ENCODE measurements around the gene TRAPPC14. TPM values are rescaled to one million over a fixed set of nuclear protein-coding genes. Genes with fewer than 3 reads are reported as not detected.

The TRAPPC14 gene
- total RNA-seq, 1 donor from 2014 or later, result 4.3 TPM

DNA sequence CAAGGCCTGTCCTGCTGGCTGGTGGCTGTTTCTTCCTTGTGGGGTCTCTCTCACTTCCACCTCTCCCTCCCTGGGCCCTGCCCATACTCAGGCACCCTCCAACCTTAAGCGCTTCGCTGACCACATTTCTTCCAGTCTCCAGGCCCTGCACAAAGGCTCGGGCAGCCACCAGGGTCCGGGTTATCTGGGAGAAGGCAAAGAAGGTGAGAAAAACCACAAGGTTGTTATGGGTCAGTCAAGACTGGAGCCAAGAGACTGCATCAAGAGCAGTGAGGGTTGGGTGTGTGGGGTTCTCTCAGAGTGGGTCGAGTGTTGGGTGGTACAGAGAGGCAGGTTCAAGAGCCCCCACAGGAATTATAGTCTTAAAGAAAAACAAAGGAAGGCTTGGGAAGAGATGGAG lies 16.1 kb upstream of the TRAPPC14 start:
- Mint-ChIP-seq H3K4me1 (peaks cover 31% of the 10 kb centered on the region), H3K9me3 (no peaks in the 10 kb centered on the region), H3K36me3 (peaks cover 18% of the 10 kb centered on the region), H3K27me3 (ENCODE audit: insufficient read depth, low read depth) (peaks cover 11% of the 10 kb centered on the region), H3K27ac (no peak overlapping the region), H3K4me3 (peak overlapping the region; percentile 83)
- Histone ChIP-seq H3K9ac (no peak overlapping the region), H3K79me2 (ENCODE audit: low read depth) (peaks cover 10% of the 10 kb centered on the region), H3K27me3 (peaks cover 36% of the 10 kb centered on the region), H3K4me2 (no peak overlapping the region), H4K20me1 (ENCODE audit: low read depth) (peaks cover 60% of the 10 kb centered on the region), H3F3A (ENCODE audit: low read depth) (peaks cover 28% of the 10 kb centered on the region), H3K36me3 (no peaks in the 10 kb centered on the region), H3K4me1 (peaks cover 23% of the 10 kb centered on the region), H3K4me3 (no peak overlapping the region), H3K9me3 (ENCODE audit: low read depth) (no peaks in the 10 kb centered on the region), H2AFZ (replicated peaks) (no peak overlapping the region), H3K27ac (no peak overlapping the region)
- no peak for TF ChIP-seq EZH2phosphoT487 (IDR thresholded peaks at IDR 0.05)
- TF ChIP-seq CTCF (IDR thresholded peaks at IDR 0.05), result no peak
- no peak for TF ChIP-seq EZH2 (IDR thresholded peaks at IDR 0.05)
- DNase-seq (ENCODE audit: low spot score), result no peak

GRCh38 chr7:100173806-100174495 lies 15.4 kb upstream of the TRAPPC14 start:
- Histone ChIP-seq H3K9me3 (ENCODE audit: low read depth) (no peaks in the 10 kb centered on the region), H3K9ac (no peak overlapping the region), H3F3A (ENCODE audit: low read depth) (peaks cover 35% of the 10 kb centered on the region), H3K79me2 (ENCODE audit: low read depth) (peaks cover 10% of the 10 kb centered on the region), H2AFZ (replicated peaks) (no peak overlapping the region), H3K27me3 (peaks cover 33% of the 10 kb centered on the region), H4K20me1 (ENCODE audit: low read depth) (peaks cover 66% of the 10 kb centered on the region), H3K4me1 (peaks cover 23% of the 10 kb centered on the region), H3K36me3 (no peaks in the 10 kb centered on the region), H3K4me3 (no peak overlapping the region), H3K27ac (no peak overlapping the region), H3K4me2 (no peak overlapping the region)
- Mint-ChIP-seq H3K9me3 (no peaks in the 10 kb centered on the region), H3K27ac (no peak overlapping the region), H3K36me3 (peaks cover 18% of the 10 kb centered on the region), H3K4me1 (peaks cover 36% of the 10 kb centered on the region), H3K4me3 (no peak overlapping the region), H3K27me3 (ENCODE audit: insufficient read depth, low read depth) (peaks cover 8% of the 10 kb centered on the region)
- DNase-seq (ENCODE audit: low spot score), result no peak
- no peak for TF ChIP-seq CTCF (IDR thresholded peaks at IDR 0.05)
- no peak for TF ChIP-seq EZH2phosphoT487 (IDR thresholded peaks at IDR 0.05)
- TF ChIP-seq EZH2 (IDR thresholded peaks at IDR 0.05), result no peak

DNA sequence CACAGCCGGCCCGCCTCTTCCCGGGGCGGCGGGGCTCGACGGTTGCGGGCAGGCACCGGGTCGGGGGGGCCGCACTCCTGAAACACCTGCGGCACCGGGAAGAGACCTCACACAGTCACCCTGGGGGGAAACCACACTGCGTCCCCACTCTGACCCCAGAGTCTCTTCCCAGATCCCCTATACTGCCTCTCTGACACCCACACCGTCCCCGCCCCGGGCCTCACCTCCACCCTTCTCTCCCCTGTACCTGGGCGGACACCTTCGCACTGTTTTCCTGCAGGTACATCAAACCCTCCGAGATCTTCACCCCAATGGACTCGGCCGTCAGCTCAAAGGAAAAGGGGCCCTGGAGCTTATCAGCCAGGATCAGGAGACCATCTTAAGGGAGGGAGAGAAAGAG lies 13.3 kb upstream of the TRAPPC14 start:
- H2AFZ ChIP-seq (replicated peaks), result no peak overlapping the region
- H3K9me3 ChIP-seq (ENCODE audit: low read depth), result no peaks in the 10 kb centered on the region
- Mint-ChIP-seq H3K27me3 (ENCODE audit: insufficient read depth, low read depth) (peaks cover 11% of the 10 kb centered on the region), H3K27ac (no peak overlapping the region), H3K9me3 (no peaks in the 10 kb centered on the region), H3K4me1 (peaks cover 57% of the 10 kb centered on the region), H3K36me3 (peaks cover 18% of the 10 kb centered on the region), H3K4me3 (peak overlapping the region; percentile 71)
- H3F3A ChIP-seq (ENCODE audit: low read depth), result peaks cover 44% of the 10 kb centered on the region
- H3K4me1 ChIP-seq, result peaks cover 42% of the 10 kb centered on the region
- H3K4me3 ChIP-seq, result peak overlapping the region; percentile 55
- TF ChIP-seq EZH2phosphoT487 (IDR thresholded peaks at IDR 0.05) (no peak), CTCF (IDR thresholded peaks at IDR 0.05) (no peak), EZH2 (IDR thresholded peaks at IDR 0.05) (no peak)
- H4K20me1 ChIP-seq (ENCODE audit: low read depth), result peaks cover 68% of the 10 kb centered on the region
- peaks cover 8% of the 10 kb centered on the region for H3K79me2 ChIP-seq (ENCODE audit: low read depth)
- H3K27me3 ChIP-seq, result peaks cover 31% of the 10 kb centered on the region
- no peak overlapping the region for H3K9ac ChIP-seq
- H3K27ac ChIP-seq, result no peak overlapping the region
- no peaks in the 10 kb centered on the region for H3K36me3 ChIP-seq
- H3K4me2 ChIP-seq, result peak overlapping the region; percentile 89
- DNase-seq (ENCODE audit: low spot score), result no peak

Measured in neural progenitor cell (in vitro differentiated cells).